SU-DHL-6 (cell line): ENCODE results near the gene NSUN4.
"Not testable (repeated sequence)": the region's sequence is repeated elsewhere in the genome, so short reads cannot be mapped to it uniquely, and the experiment has no call there.

Experiments
- H2AFZ ChIP-seq: fragments of 200-600 bp; sonication (generic); 2 replicates; pipeline ENCODE4 v1.6.1; 2014; ENCODE audit warnings: low read depth, mild to moderate bottlenecking, moderate library complexity, mixed read lengths, antibody characterized with exemption, low read length; ENCODE audit not compliant: severe bottlenecking
- H3F3A ChIP-seq: fragments of 200-600 bp; shearing (Covaris generic); 2 replicates; pipeline ENCODE4 v1.6.0; 2016; ENCODE audit warnings: antibody characterized with exemption, mild to moderate bottlenecking; ENCODE audit not compliant: insufficient read depth
- H3K27ac ChIP-seq: fragments of 200-600 bp; sonication (generic); 2 replicates; pipeline ENCODE4 v1.5.1; 2016; ENCODE audit warnings: low read depth, mild to moderate bottlenecking, low read length, moderate library complexity, mixed read lengths
- H3K27me3 ChIP-seq: fragments of 200-600 bp; sonication (generic), shearing (Covaris generic); 2 replicates; pipeline ENCODE4 v1.6.0; 2014; ENCODE audit warnings: mild to moderate bottlenecking, low read length
- H3K36me3 ChIP-seq: fragments of 200-600 bp; sonication (generic); 2 replicates; pipeline ENCODE4 v1.6.1; 2014; ENCODE audit warnings: mild to moderate bottlenecking, low read length, mixed read lengths
- H3K4me2 ChIP-seq: fragments of 300-600, 200-600 bp; shearing (Covaris generic), sonication (generic); 2 replicates; pipeline ENCODE4 v1.6.0; 2014; ENCODE audit warnings: low read length, low read depth, mild to moderate bottlenecking; ENCODE audit not compliant: poor library complexity, severe bottlenecking
- H3K4me3 ChIP-seq: fragments of 200-600 bp; sonication (generic); 2 replicates; pipeline ENCODE4 v1.5.1; 2014; ENCODE audit warnings: antibody characterized with exemption, low read length, mild to moderate bottlenecking, mixed read lengths; ENCODE audit not compliant: insufficient read depth, poor library complexity, severe bottlenecking
- H3K79me2 ChIP-seq: fragments of 200-600 bp; sonication (generic); 2 replicates; pipeline ENCODE4 v1.6.1; 2014; ENCODE audit warnings: mild to moderate bottlenecking, low read length, moderate library complexity; ENCODE audit not compliant: insufficient read depth
- H3K9ac ChIP-seq: fragments of 200-600 bp; sonication (generic); 2 replicates; pipeline ENCODE4 v1.7.0; 2014; ENCODE audit warnings: mild to moderate bottlenecking, low read length
- H3K9me2 ChIP-seq: fragments of 200-600 bp; sonication (generic); replicated peaks from 2 replicates; pipeline ENCODE4 v1.6.1; 2014; ENCODE audit warnings: low read length; ENCODE audit not compliant: insufficient read depth
- H3K9me3 ChIP-seq: fragments of 200-600 bp; sonication (generic); 2 replicates; pipeline ENCODE4 v1.6.1; 2014; ENCODE audit warnings: low read length, mixed read lengths; ENCODE audit not compliant: insufficient read depth
- H4K20me1 ChIP-seq: fragments of 200-600 bp; sonication (generic); 2 replicates; pipeline ENCODE4 v1.6.1; 2014; ENCODE audit warnings: low read depth, mild to moderate bottlenecking, antibody characterized with exemption, low read length, moderate library complexity, mixed read lengths
- CTCF ChIP-seq: fragments of 200-600 bp; sonication (generic); IDR thresholded peaks from one replicate; pipeline ENCODE4 v1.5.1; 2017; ENCODE audit warnings: antibody characterized with exemption, mild to moderate bottlenecking, low read length, moderate library complexity; ENCODE audit not compliant: insufficient read depth, poor library complexity, severe bottlenecking
- EZH2phosphoT487 ChIP-seq: fragments of 200-600 bp; sonication (generic), shearing (Covaris generic); conservative IDR thresholded peaks from 2 replicates; pipeline ENCODE4 v1.6.1; 2018; ENCODE audit warnings: mild to moderate bottlenecking, antibody characterized with exemption, low read length, moderate library complexity, mixed read lengths

The NSUN4 gene

GRCh38 chr1:46363121-46363520 lies 22.5 kb downstream of the NSUN4 start:
- no peak overlapping the region for H3K27ac ChIP-seq
- H3K9ac ChIP-seq: no peak overlapping the region

GRCh38 chr1:46364612-46365011 lies 24.0 kb downstream of the NSUN4 start:
- H4K20me1 ChIP-seq: no peaks in the 10 kb centered on the region
- H3K36me3 ChIP-seq: peaks cover 23% of the 10 kb centered on the region; the same call in 1 of the 2 replicates
- H3K9me2 ChIP-seq: no peaks in the 10 kb centered on the region
- TF ChIP-seq CTCF (no peak), EZH2phosphoT487 (no peak)
- H2AFZ ChIP-seq: no peak overlapping the region
- no peak overlapping the region for H3K4me3 ChIP-seq
- no peaks in the 10 kb centered on the region for H3K9me3 ChIP-seq
- no peaks in the 10 kb centered on the region for H3K27me3 ChIP-seq
- no peaks in the 10 kb centered on the region for H3K79me2 ChIP-seq
- H3F3A ChIP-seq: no peaks in the 10 kb centered on the region
- H3K4me2 ChIP-seq: no peak overlapping the region
- no peak overlapping the region for H3K9ac ChIP-seq
- H3K27ac ChIP-seq: no peak overlapping the region

More at GRCh38 chr1:46363121-46363520, 22.5 kb downstream of the NSUN4 start:
- Histone ChIP-seq H4K20me1 (no peaks in the 10 kb centered on the region), H3K4me3 (no peak overlapping the region), H3K27me3 (no peaks in the 10 kb centered on the region), H3K9me3 (no peaks in the 10 kb centered on the region), H2AFZ (no peak overlapping the region), H3K9me2 (no peaks in the 10 kb centered on the region), H3K4me2 (no peak overlapping the region), H3K79me2 (no peaks in the 10 kb centered on the region), H3F3A (no peaks in the 10 kb centered on the region), H3K36me3 (peaks cover 20% of the 10 kb centered on the region; the same call in 1 of the 2 replicates)
- TF ChIP-seq CTCF (no peak), EZH2phosphoT487 (no peak)

- H4K20me1 ChIP-seq, H3K27ac ChIP-seq, H3K9me3 ChIP-seq, H2AFZ ChIP-seq, H3K79me2 ChIP-seq, H3K9ac ChIP-seq, H3F3A ChIP-seq, H3K4me2 ChIP-seq, H3K4me3 ChIP-seq, H3K27me3 ChIP-seq, H3K9me2 ChIP-seq: not testable (repeated sequence)
- peaks cover 18% of the 10 kb centered on the region; the same call in 1 of the 2 replicates for H3K36me3 ChIP-seq
Measured at GRCh38 chr1:46365796-46366195, 25.2 kb downstream of the NSUN4 start.

GRCh38 chr1:46367072-46367471 lies 26.5 kb downstream of the NSUN4 start:
- Histone ChIP-seq H3F3A (no peaks in the 10 kb centered on the region), H3K27me3 (no peaks in the 10 kb centered on the region), H3K9me2 (no peaks in the 10 kb centered on the region), H3K9ac (no peak overlapping the region), H3K36me3 (peaks cover 18% of the 10 kb centered on the region; the same call in 1 of the 2 replicates), H4K20me1 (no peaks in the 10 kb centered on the region), H3K27ac (no peak overlapping the region), H2AFZ (no peak overlapping the region), H3K9me3 (no peaks in the 10 kb centered on the region), H3K4me3 (no peak overlapping the region), H3K4me2 (no peak overlapping the region), H3K79me2 (no peaks in the 10 kb centered on the region)
- TF ChIP-seq CTCF: no peak
- TF ChIP-seq EZH2phosphoT487: no peak

GRCh38 chr1:46367701-46368100 lies 27.1 kb downstream of the NSUN4 start:
- not testable (repeated sequence) for H3K27ac ChIP-seq, H3K4me3 ChIP-seq, H3K9me3 ChIP-seq, H2AFZ ChIP-seq, H3F3A ChIP-seq, H3K4me2 ChIP-seq, H3K9ac ChIP-seq, H3K9me2 ChIP-seq, H3K79me2 ChIP-seq, H3K27me3 ChIP-seq, H4K20me1 ChIP-seq
- peaks cover 15% of the 10 kb centered on the region; the same call in 1 of the 2 replicates for H3K36me3 ChIP-seq
